K562 (cell line): ENCODE results near the gene SERTAD2. TPM values are rescaled to one million over a fixed set of nuclear protein-coding genes. Genes with fewer than 3 reads are reported as not detected.

ENCODE experiments used
- ATAC-seq: fragments of 200-7000 bp; cut with Tn5 transposase; 3 replicates; pipeline ENCODE4 v1.9.1; 2020; ENCODE audit warnings: moderate library complexity
- BruUV-seq: library from RNA; stranded (reverse); fragments of 400-500 nt; replicated peaks from 2 replicates; lab custom pipeline; 2021; lab: Mats Ljungman, UMichigan
- CTCF ChIA-PET: fragments of 300-600 bp; formaldehyde crosslinking; extraction: SDS; loops from one replicate; lab custom pipeline; 2021; ENCODE audit warnings: low intra/inter-chr PET ratio; lab: Yijun Ruan, JAX
- POLR2A ChIA-PET: fragments of 300-600, 350-650 bp; sonication (Branson Sonifier 250); formaldehyde crosslinking; extraction: SDS; loops from one replicate; lab custom pipeline; 2021; ENCODE audit warnings: antibody characterized with exemption, inconsistent platforms; lab: Yijun Ruan, JAX
- DNase-seq, 4 experiments: peaks; one replicate each; pipeline versions ENCODE4 v3.0.0 to v3.0.0-alpha.2; 2011 to 2018; ENCODE audit warnings: low spot score in 3 of 4, mixed read lengths in 3 of 4; ENCODE audit errors: extremely low read depth in 1 of 4
- FAIRE-seq: peaks from 2 replicates; lab custom pipeline; 2011; peaks lifted over from hg19 to GRCh38; lab: Jason Lieb, UNC
- H2AFZ ChIP-seq: 2 replicates; pipeline ENCODE4 v1.6.0; 2011; ENCODE audit warnings: low read depth, low read length, control low read depth, inconsistent platforms
- H3K27ac ChIP-seq: fragments of 200-600 bp; 3 replicates; pipeline ENCODE4 v1.8.0; 2011; ENCODE audit warnings: low read depth, mild to moderate bottlenecking, control low read depth, inconsistent platforms, low read length, moderate library complexity, mixed read lengths; ENCODE audit errors: extremely low read depth
- H3K27me3 ChIP-seq, 2 experiments: fragments of 300-600 bp in 1 of 2; 2 replicates in 1 of 2; 3 replicates in 1 of 2; pipeline versions ENCODE4 v1.6.0 to v1.8.0; 2011; ENCODE audit warnings: inconsistent platforms in 2 of 2, low read length in 2 of 2, mild to moderate bottlenecking in 1 of 2, mixed read lengths in 1 of 2, moderate library complexity in 1 of 2; ENCODE audit not compliant: control insufficient read depth in 2 of 2, insufficient read depth in 2 of 2
- H3K36me3 ChIP-seq: fragments of 300-600 bp; 3 replicates; pipeline ENCODE4 v1.8.0; 2011; ENCODE audit warnings: mild to moderate bottlenecking, low read length, inconsistent platforms; ENCODE audit not compliant: control insufficient read depth, insufficient read depth
- H3K4me1 ChIP-seq, 2 experiments: fragments of 200-600 bp in 1 of 2; replicated peaks in 1 of 2; 2 replicates in 1 of 2; 3 replicates in 1 of 2; pipeline versions ENCODE4 v1.5.1 to v1.8.0; 2011; ENCODE audit warnings: inconsistent platforms in 2 of 2, low read length in 2 of 2, mild to moderate bottlenecking in 1 of 2, mixed read lengths in 1 of 2, moderate library complexity in 1 of 2; ENCODE audit not compliant: control insufficient read depth in 2 of 2, insufficient read depth in 2 of 2
- H3K4me2 ChIP-seq: 2 replicates; pipeline ENCODE4 v1.6.1; 2011; ENCODE audit warnings: low read length, control low read depth, inconsistent platforms, mixed read lengths; ENCODE audit not compliant: insufficient read depth
- H3K4me3 ChIP-seq: fragments of 200-600 bp; sonication (generic), shearing (Covaris generic); 2 replicates; pipeline ENCODE4 v1.5.1; 2016; ENCODE audit warnings: control low read depth, inconsistent platforms
- H3K79me2 ChIP-seq: fragments of 200-600 bp; 3 replicates; pipeline ENCODE4 v1.8.0; 2011; ENCODE audit warnings: low read length, inconsistent platforms; ENCODE audit not compliant: control insufficient read depth, insufficient read depth
- H3K9ac ChIP-seq, 2 experiments: 2 replicates each; pipeline versions ENCODE4 v1.6.0 to v1.6.1; 2011; ENCODE audit warnings: low read depth in 2 of 2, low read length in 2 of 2, control low read depth in 1 of 2, inconsistent platforms in 1 of 2, mild to moderate bottlenecking in 1 of 2, mixed read lengths in 1 of 2; ENCODE audit not compliant: insufficient read depth in 1 of 2
- H3K9me1 ChIP-seq: one replicate; pipeline ENCODE4 v1.6.0; 2011; ENCODE audit warnings: inconsistent platforms, mild to moderate bottlenecking, low read length, moderate library complexity; ENCODE audit not compliant: control insufficient read depth, insufficient read depth
- H3K9me3 ChIP-seq: replicated peaks from 2 replicates; pipeline ENCODE4 v1.5.1; 2011; ENCODE audit warnings: low read depth, low read length, inconsistent platforms; ENCODE audit not compliant: control insufficient read depth, insufficient read depth
- H4K20me1 ChIP-seq: replicated peaks from 2 replicates; pipeline ENCODE4 v1.6.1; 2011; ENCODE audit warnings: low read length, inconsistent platforms, mixed read lengths; ENCODE audit not compliant: control insufficient read depth, insufficient read depth
- PKNOX1 ChIP-seq: fragments of 450-650 bp; IDR thresholded peaks from 2 replicates; pipeline ENCODE4 v1.6.1; 2016
- U2AF2 ChIP-seq: fragments of 200-400 bp; formaldehyde crosslinking; optimal IDR thresholded peaks from 2 replicates; pipeline ENCODE3; 2017; ENCODE audit warnings: low read depth, mild to moderate bottlenecking, low read length
- WGBS: fragments of 100-300 bp; shearing (Covaris generic); methylation state at CpG from one replicate; pipeline ENCODE4 v1.1.6; 2016; ENCODE audit warnings: low coverage, mixed read lengths; ENCODE audit not compliant: insufficient coverage; ENCODE audit errors: missing lambda C conversion rate; 5-methylcytosine and 5-hydroxymethylcytosine counted together
- in situ Hi-C: fragments of 300-500 bp; cut with MboI; formaldehyde crosslinking; loops from 4 replicates; pipeline ENCODE4 v1.15.0; 2018; ENCODE audit warnings: inconsistent platforms, mixed read lengths
- intact Hi-C: fragments of 100-400 bp; cut with micrococcal nuclease; formaldehyde crosslinking; loops from 2 replicates; pipeline ENCODE4 v1.14.2; 2022
- polyA plus RNA-seq, 8 experiments: library from polyadenylated mRNA; depleted of rRNA in 4 of 8; stranded (reverse) in 5 of 8; unstranded in 3 of 8; fragments of >200 nt; fragmentation: Nextera tagmentation in 2 of 8; fragmentation: Illumina TruSeq in 1 of 8; extraction: Ambion mirVana in 2 of 8; extraction: Trizol in 1 of 8; gene quantifications; 2 replicates each; pipeline versions ENCODE4 v1.2.1 to v1.2.3, GENCODE V29; 2011 to 2014; ENCODE audit warnings: inconsistent platforms in 1 of 8, missing spikeins in 1 of 8
- total RNA-seq, 7 experiments: library from RNA; depleted of rRNA in 6 of 7; stranded (reverse); fragments of >200 nt in 6 of 7; fragmentation: Illumina TruSeq in 2 of 7; extraction: Trizol in 2 of 7; gene quantifications; 2 replicates each; pipeline versions ENCODE4 v1.2.1 to v1.2.3, GENCODE V29; 2011 to 2021; ENCODE audit warnings: low replicate concordance in 1 of 7

Gene SERTAD2
- total and polyA plus RNA-seq, 9 of the 15 experiments (the other 6 are each of a cell fraction or from before 2014, with no cell fraction given): 3.0 to 12.5 (median 6.1) TPM

- peak overlapping the region; percentile 2; the same call in 1 of the 3 replicates for H3K27ac ChIP-seq
- H3K4me1 ChIP-seq: peaks cover 33 to 64% of the 10 kb centered on the region in 2 experiments
Observed at GRCh38 chr2:64638502-64639120, 15.1 kb downstream of the SERTAD2 start.

More at GRCh38 chr2:64638502-64639120, 15.1 kb downstream of the SERTAD2 start:
- Histone ChIP-seq H3K4me2 (no peak overlapping the region), H3K4me3 (no peak overlapping the region), H3K9ac (peak overlapping the region in 1 of 2 experiments; percentile 12; a peak in 1 of 4 replicates), H4K20me1 (peaks cover 7% of the 10 kb centered on the region; the same call in 1 of the 2 replicates), H3K36me3 (peaks cover 54% of the 10 kb centered on the region), H3K79me2 (peaks cover 97% of the 10 kb centered on the region), H2AFZ (no peak overlapping the region), H3K9me1 (no peaks in the 10 kb centered on the region), H3K27me3 (no peaks in the 10 kb centered on the region), H3K9me3 (no peaks in the 10 kb centered on the region)
- WGBS: 38% methylated on average over 4 of the region's 4 CpGs
- no peak for DNase-seq
- POLR2A ChIA-PET: interaction anchor here (0.6 to 2.5 kb wide), 5 partner anchors 9 to 23 kb away, joined by 3 to 10 read pairs (median 7); partner anchors contain the start of gene SERTAD2
- ATAC-seq: no peak
- FAIRE-seq: no peak
- intact Hi-C loops: no loop called here
- peak; percentile 74 for TF ChIP-seq PKNOX1
- TF ChIP-seq U2AF2: no peak
- CTCF ChIA-PET: no interaction called here
- in situ Hi-C loops: no loop called here
- BruUV-seq: no TSS peak
